Endothelial cell of umbilical vein (primary cell): Measurements from ENCODE around the gene BCL11B. TPM values are rescaled to one million over a fixed set of nuclear protein-coding genes. Genes with fewer than 3 reads are reported as not detected.

Experiments used
- BruUV-seq: library from RNA; stranded (reverse); fragments of 400-500 nt; replicated peaks from 2 replicates; lab custom pipeline; 2021; lab: Mats Ljungman, UMichigan
- CTCF ChIA-PET: fragments of 300-600, 350-600 bp; sonication (Branson Sonifier 250); formaldehyde crosslinking; loops from one replicate; lab custom pipeline; 2021; ENCODE audit warnings: antibody characterized with exemption, inconsistent platforms; lab: Charles Lee
- POLR2A ChIA-PET: fragments of 300-600, 350-600 bp; sonication (Branson Sonifier 250); formaldehyde crosslinking; loops from one replicate; lab custom pipeline; 2021; ENCODE audit warnings: antibody characterized with exemption, inconsistent platforms; lab: Charles Lee
- DNase-seq: peaks from one replicate; pipeline ENCODE4 v3.0.0-alpha.2; 2011; ENCODE audit warnings: low read depth, low spot score
- FAIRE-seq: peaks from 2 replicates; lab custom pipeline; 2011; peaks lifted over from hg19 to GRCh38; lab: Jason Lieb, UNC
- H2AFZ ChIP-seq: 2 replicates; pipeline ENCODE4 v1.6.0; 2012; ENCODE audit warnings: low read depth, low read length, control low read depth, inconsistent platforms
- H3K27ac ChIP-seq: 2 replicates; pipeline ENCODE4 v1.5.1; 2011; ENCODE audit warnings: low read depth, mild to moderate bottlenecking, control low read depth, low read length, moderate library complexity; ENCODE audit not compliant: insufficient read depth
- H3K27me3 ChIP-seq, 2 experiments: 2 replicates each; pipeline versions ENCODE4 v1.6.0 to v1.6.1; 2011; ENCODE audit warnings: low read length in 2 of 2, mixed read lengths in 1 of 2; ENCODE audit not compliant: control insufficient read depth in 2 of 2, insufficient read depth in 2 of 2
- H3K36me3 ChIP-seq, 2 experiments: 2 replicates in 1 of 2; 3 replicates in 1 of 2; pipeline ENCODE4 v1.5.1; 2011; ENCODE audit warnings: low read length in 2 of 2, mild to moderate bottlenecking in 1 of 2, moderate library complexity in 1 of 2; ENCODE audit not compliant: control insufficient read depth in 2 of 2, insufficient read depth in 2 of 2; ENCODE audit errors: extremely low read depth in 1 of 2
- H3K4me1 ChIP-seq: 3 replicates; pipeline ENCODE4 v1.5.1; 2011; ENCODE audit warnings: mild to moderate bottlenecking, low read length; ENCODE audit not compliant: control insufficient read depth, insufficient read depth; ENCODE audit errors: extremely low read depth
- H3K4me2 ChIP-seq: 2 replicates; pipeline ENCODE4 v1.6.1; 2011; ENCODE audit warnings: low read length, control low read depth, mixed read lengths; ENCODE audit not compliant: insufficient read depth
- H3K4me3 ChIP-seq, 3 experiments: fragments of 200-600 bp in 1 of 3; sonication (generic), shearing (Covaris generic) in 1 of 3; replicated peaks in 1 of 3; 2 replicates each; pipeline ENCODE4 v1.5.1; 2011 to 2016; ENCODE audit warnings: control low read depth in 3 of 3, low read length in 3 of 3, mild to moderate bottlenecking in 2 of 3, inconsistent platforms in 1 of 3, low read depth in 1 of 3, moderate library complexity in 1 of 3; ENCODE audit not compliant: insufficient read depth in 1 of 3
- H3K79me2 ChIP-seq: 2 replicates; pipeline ENCODE4 v1.6.0; 2012; ENCODE audit warnings: low read length, inconsistent platforms; ENCODE audit not compliant: control insufficient read depth, insufficient read depth
- H3K9ac ChIP-seq: replicated peaks from 2 replicates; pipeline ENCODE3; 2011; ENCODE audit warnings: low read length, control low read depth; ENCODE audit not compliant: insufficient read depth; ENCODE audit errors: extremely low read depth
- H3K9me1 ChIP-seq: replicated peaks from 3 replicates; pipeline ENCODE4 v1.6.0; 2011; ENCODE audit warnings: mild to moderate bottlenecking, low read length; ENCODE audit not compliant: control insufficient read depth, insufficient read depth; ENCODE audit errors: extremely low read depth
- H3K9me3 ChIP-seq: replicated peaks from 2 replicates; pipeline ENCODE4 v1.5.1; 2012; ENCODE audit warnings: low read length, inconsistent platforms; ENCODE audit not compliant: control insufficient read depth, insufficient read depth
- H4K20me1 ChIP-seq: replicated peaks from 2 replicates; pipeline ENCODE3; 2011; ENCODE audit warnings: mild to moderate bottlenecking, low read length; ENCODE audit not compliant: control insufficient read depth, insufficient read depth; ENCODE audit errors: extremely low read depth
- CTCF ChIP-seq, 2 donors: IDR thresholded peaks; 1 replicate in 1 of 2; 2 replicates in 1 of 2; pipeline ENCODE4 v1.5.1; 2011; ENCODE audit warnings: low read length in 2 of 2, mild to moderate bottlenecking in 2 of 2, moderate library complexity in 2 of 2, control low read depth in 1 of 2, inconsistent platforms in 1 of 2, low read depth in 1 of 2; ENCODE audit not compliant: insufficient read depth in 1 of 2; ENCODE audit errors: extremely low read depth in 1 of 2
- EZH2 ChIP-seq: IDR thresholded peaks from 2 replicates; pipeline ENCODE4 v1.6.1; 2012; ENCODE audit warnings: borderline replicate concordance, low read depth, mild to moderate bottlenecking, moderate library complexity, low read length, inconsistent platforms; ENCODE audit not compliant: severe bottlenecking
- FOS ChIP-seq: IDR thresholded peaks from 2 replicates; pipeline ENCODE4 v1.6.1; 2011; ENCODE audit warnings: mild to moderate bottlenecking, low read length, moderate library complexity, borderline replicate concordance; ENCODE audit not compliant: insufficient read depth
- JUN ChIP-seq: IDR thresholded peaks from 2 replicates; pipeline ENCODE4 v1.6.1; 2011; ENCODE audit warnings: borderline replicate concordance, low read depth; ENCODE audit not compliant: insufficient read length, insufficient read depth
- POLR2AphosphoS5 ChIP-seq: IDR thresholded peaks from 2 replicates; pipeline ENCODE4 v1.6.1; 2012; ENCODE audit warnings: low read depth, mild to moderate bottlenecking, control low read depth, low read length, moderate library complexity; ENCODE audit not compliant: insufficient read depth
- dilution Hi-C: fragments of 300-500 bp; cut with MboI; formaldehyde crosslinking; loops from one replicate; pipeline ENCODE4 v1.15.0; 2019; ENCODE audit warnings: low sequenced_read_pairs; ENCODE audit not compliant: extremely low pct_ligation_motif_present
- intact Hi-C: fragments of 100-400 bp; cut with micrococcal nuclease; formaldehyde crosslinking; loops from one replicate; pipeline ENCODE4 v1.10.0; 2022
- polyA plus RNA-seq, 4 experiments: library from polyadenylated mRNA; depleted of rRNA in 3 of 4; stranded (reverse) in 3 of 4; unstranded in 1 of 4; fragments of >200 nt; gene quantifications; 2 replicates each; pipeline versions ENCODE4 v1.2.1 to v1.2.3, GENCODE V29; 2011 to 2012; ENCODE audit warnings: missing spikeins in 1 of 4
- total RNA-seq: library from RNA; stranded (reverse); gene quantifications from 2 replicates; pipeline ENCODE4 v1.2.3, GENCODE V29; 2021

Gene BCL11B
- total and polyA plus RNA-seq, 2 donors (not counting 3 experiments of a cell fraction or from before 2014, with no cell fraction given), result 0.03 to 0.07 TPM

GRCh38 chr14:99251721-99252120 is 20.3 kb downstream of the BCL11B start:
- intact Hi-C loops (no loop called here), dilution Hi-C loops (no loop called here)
- H3K36me3 ChIP-seq, result no peaks in the 10 kb centered on the region
- CTCF ChIA-PET, result no interaction called here
- TF ChIP-seq FOS, result no peak
- TF ChIP-seq JUN, result no peak
- TF ChIP-seq POLR2AphosphoS5, result no peak
- H3K9ac ChIP-seq, result no peak overlapping the region
- no peak overlapping the region for H2AFZ ChIP-seq
- peaks cover 9 to 11% of the 10 kb centered on the region in 2 experiments for H3K27me3 ChIP-seq
- no peak overlapping the region for H3K4me2 ChIP-seq
- no peaks in the 10 kb centered on the region for H4K20me1 ChIP-seq
- no peaks in the 10 kb centered on the region for H3K4me1 ChIP-seq
- DNase-seq (no peak), FAIRE-seq (no peak)
- BruUV-seq, result no TSS peak
- no peaks in the 10 kb centered on the region for H3K79me2 ChIP-seq
- POLR2A ChIA-PET, result no interaction called here
- H3K9me3 ChIP-seq, result no peaks in the 10 kb centered on the region
- no peaks in the 10 kb centered on the region for H3K9me1 ChIP-seq
- no peak overlapping the region for H3K4me3 ChIP-seq
- H3K27ac ChIP-seq, result no peak overlapping the region

DNA sequence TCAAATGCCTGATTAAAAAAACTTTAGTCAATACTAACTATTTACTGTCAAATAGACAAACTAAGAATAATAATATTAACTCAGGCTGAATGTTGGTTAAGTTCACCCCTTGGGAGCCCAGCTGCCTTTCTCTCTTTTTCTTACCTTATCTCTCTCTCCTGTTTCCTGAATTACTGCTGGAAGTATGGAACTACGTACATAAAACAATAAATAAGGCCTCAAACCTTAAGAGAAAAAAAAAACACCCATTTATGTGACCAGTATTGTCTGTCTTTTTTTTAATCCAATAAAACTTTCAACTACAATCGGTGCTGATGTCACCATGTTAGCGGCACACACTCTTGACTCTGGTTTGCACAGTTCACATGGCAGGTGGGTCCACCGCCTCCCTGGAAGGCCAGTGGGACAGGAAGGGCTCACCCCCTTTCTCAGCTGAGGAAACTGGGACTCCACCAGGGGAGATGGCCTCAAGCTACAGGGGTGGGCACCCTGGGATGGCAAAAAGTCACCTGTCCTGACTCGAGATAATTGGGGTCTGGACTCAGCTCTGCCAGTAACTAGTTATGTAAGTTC is 21.3 kb downstream of the BCL11B start:
- ChIA-PET POLR2A (no interaction called here), CTCF (no interaction called here)
- H3K27ac ChIP-seq, result no peak overlapping the region

More for the DNA sequence above, 21.3 kb downstream of the BCL11B start:
- Histone ChIP-seq H3K4me1 (no peaks in the 10 kb centered on the region), H3K9me1 (no peaks in the 10 kb centered on the region), H3K9me3 (no peaks in the 10 kb centered on the region), H3K4me2 (no peak overlapping the region), H3K27me3 (peaks cover 15 to 16% of the 10 kb centered on the region in 2 experiments), H3K4me3 (no peak overlapping the region), H3K9ac (no peak overlapping the region), H2AFZ (no peak overlapping the region), H3K79me2 (no peaks in the 10 kb centered on the region), H4K20me1 (no peaks in the 10 kb centered on the region), H3K36me3 (no peaks in the 10 kb centered on the region)
- TF ChIP-seq POLR2AphosphoS5, result no peak
- TF ChIP-seq CTCF (IDR thresholded peaks at IDR 0.05; ENCODE audit: extremely low read depth in 1 of 2, insufficient read depth in 1 of 2, low read depth in 1 of 2, low read length in 2 of 2), result no peak
- TF ChIP-seq EZH2, result no peak
- FAIRE-seq, result no peak
- dilution Hi-C loops, result no loop called here
- intact Hi-C loops, result no loop called here
- BruUV-seq, result no TSS peak
- no peak for DNase-seq
